ENCODE measurements around the gene KCNJ15. TPM values are rescaled to one million over a fixed set of nuclear protein-coding genes. Genes with fewer than 3 reads are reported as not detected.

The KCNJ15 gene
- total RNA-seq, 1 donor from 2014 or later, result 0.51 TPM

GRCh38 chr21:38355353-38355752, 98.6 kb downstream of the KCNJ15 start:
- no peaks in the 10 kb centered on the region for H3K36me3 Mint-ChIP-seq (ENCODE audit: unreplicated experiment)
- H3K4me1 Mint-ChIP-seq (ENCODE audit: unreplicated experiment), result peaks cover 33% of the 10 kb centered on the region
- TF ChIP-seq CTCF (IDR thresholded peaks at IDR 0.05), result no peak
- H3K27me3 Mint-ChIP-seq (ENCODE audit: unreplicated experiment), result no peaks in the 10 kb centered on the region
- H3K27ac Mint-ChIP-seq (ENCODE audit: unreplicated experiment), result no peak overlapping the region
- H3K9me3 Mint-ChIP-seq (ENCODE audit: unreplicated experiment), result no peaks in the 10 kb centered on the region
- no peak overlapping the region for H3K4me3 Mint-ChIP-seq (ENCODE audit: unreplicated experiment)
- no peak for DNase-seq (ENCODE audit: extremely low spot score, unreplicated experiment)

GRCh38 chr21:38355992-38356781, 99.4 kb downstream of the KCNJ15 start:
- no peaks in the 10 kb centered on the region for H3K36me3 Mint-ChIP-seq (ENCODE audit: unreplicated experiment)
- H3K4me3 Mint-ChIP-seq (ENCODE audit: unreplicated experiment), result no peak overlapping the region
- no peaks in the 10 kb centered on the region for H3K27me3 Mint-ChIP-seq (ENCODE audit: unreplicated experiment)
- TF ChIP-seq CTCF (IDR thresholded peaks at IDR 0.05), result peak; percentile 98
- no peak overlapping the region for H3K27ac Mint-ChIP-seq (ENCODE audit: unreplicated experiment)
- H3K4me1 Mint-ChIP-seq (ENCODE audit: unreplicated experiment), result peaks cover 26% of the 10 kb centered on the region
- peak; percentile 93 for DNase-seq (ENCODE audit: extremely low spot score, unreplicated experiment)
- H3K9me3 Mint-ChIP-seq (ENCODE audit: unreplicated experiment), result no peaks in the 10 kb centered on the region

Other genes starting within 250 kb of the KCNJ15 start
- gene ERG, start 241.5 kb downstream of the KCNJ15 start, total RNA-seq, result 11.0 and 11.5 TPM in 2 replicates

All from osteocyte (in vitro differentiated cells).